BJ (cell line): ENCODE data around the gene PCDHB9. TPM values are rescaled to one million over a fixed set of nuclear protein-coding genes. Genes with fewer than 3 reads are reported as not detected.
A peak's percentile ranks its signal among the peaks of the same experiment; 100 is the strongest.
"Not testable (repeated sequence)": the region's sequence is repeated elsewhere in the genome, so short reads cannot be mapped to it uniquely, and the experiment has no call there.

Experiments
- CTCF ChIA-PET: fragments of 350-600 bp; formaldehyde crosslinking; extraction: SDS; loops from one replicate; lab custom pipeline; 2021; ENCODE audit warnings: antibody characterized with exemption, inconsistent platforms; lab: Yijun Ruan, JAX
- POLR2A ChIA-PET: fragments of 300-600 bp; sonication (Branson Sonifier 250); formaldehyde crosslinking; extraction: SDS; loops from one replicate; lab custom pipeline; 2021; ENCODE audit warnings: antibody characterized with exemption; lab: Charles Lee
- DNase-seq: peaks from one replicate; pipeline ENCODE4 v3.0.0-alpha.2; 2011; ENCODE audit warnings: low read depth
- H3K27me3 ChIP-seq: 2 replicates; pipeline ENCODE4 v1.6.0; 2011; ENCODE audit warnings: low read length; ENCODE audit not compliant: control insufficient read depth, insufficient read depth
- H3K36me3 ChIP-seq: 2 replicates; pipeline ENCODE4 v1.5.1; 2011; ENCODE audit warnings: low read length; ENCODE audit not compliant: control insufficient read depth, insufficient read depth
- H3K4me3 ChIP-seq: 2 replicates; pipeline ENCODE4 v1.5.1; 2011; ENCODE audit warnings: low read depth, mild to moderate bottlenecking, control low read depth, low read length
- polyA minus RNA-seq: library from RNA; depleted of rRNA, polyadenylated mRNA; stranded (reverse); fragments of >200 nt; gene quantifications from 2 replicates; pipeline ENCODE4 v1.2.3, GENCODE V29; 2011; rRNA and poly(A)+ RNA removed
- polyA plus RNA-seq: library from polyadenylated mRNA; depleted of rRNA; stranded (reverse); fragments of >200 nt; gene quantifications from 2 replicates; pipeline ENCODE4 v1.2.3, GENCODE V29; 2011; rRNA removed
- TF ChIP-seq, protein P1 (sequence below): IDR thresholded peaks from 2 replicates; pipeline ENCODE4 v1.5.1; 2011; ENCODE audit warnings: low read depth, mild to moderate bottlenecking, control low read depth, inconsistent platforms, low read length, moderate library complexity; ENCODE audit not compliant: insufficient read depth

Gene PCDHB9
- polyA plus RNA-seq = 0.22 and 0.49 TPM in 2 replicates
- 0.28 and 0.51 TPM in 2 replicates for polyA minus RNA-seq

DNA sequence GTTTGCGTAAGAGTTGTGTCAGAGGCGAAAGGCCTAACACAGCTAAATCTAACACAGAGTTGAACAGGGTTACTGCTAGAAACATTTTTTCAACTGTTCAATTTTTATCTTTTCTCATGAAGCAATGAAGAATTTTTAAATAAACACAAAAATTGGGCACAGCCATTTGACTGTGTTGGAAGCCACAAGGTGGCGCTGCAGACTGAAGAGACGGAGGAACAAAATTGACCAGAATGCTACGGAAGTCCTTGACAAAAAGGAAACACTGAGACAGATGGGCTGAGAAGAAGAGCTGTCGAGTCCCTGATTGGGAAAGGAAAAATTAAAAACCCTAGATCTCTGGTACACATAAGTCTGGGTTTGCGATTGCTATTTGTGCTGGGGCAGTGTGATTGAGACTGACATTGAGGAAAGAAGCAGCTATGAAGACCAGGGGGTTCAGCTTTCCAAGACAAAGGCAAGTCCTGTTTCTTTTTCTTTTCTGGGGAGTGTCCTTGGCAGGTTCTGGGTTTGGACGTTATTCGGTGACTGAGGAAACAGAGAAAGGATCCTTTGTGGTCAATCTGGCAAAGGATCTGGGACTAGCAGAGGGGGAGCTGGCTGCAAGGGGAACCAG is at the start of gene PCDHB9:
TSS of gene PCDHB9 (plus strand) at position 265 of the 616 bp plus-strand sequence. CDS start at position 423, 158 bp downstream.
- Histone ChIP-seq H3K27me3 (no peaks in the 10 kb centered on the region), H3K4me3 (peak within 1 kb of the TSS; percentile 31), H3K36me3 (no peaks in the 10 kb centered on the region)
- ChIA-PET POLR2A (interaction anchor here (0.6 kb wide), 1 partner anchor 405 kb away, joined by 4 read pairs; no protein-coding TSS in a partner anchor), CTCF (interaction anchor here (0.7 to 2.2 kb wide), 8 partner anchors 12 to 379 kb away, joined by 3 to 8 read pairs (median 3); partner anchors contain the start of genes PCDHB11, PCDHB6, PCDHGB3 and TAF7)
- TF ChIP-seq, protein P1, sequence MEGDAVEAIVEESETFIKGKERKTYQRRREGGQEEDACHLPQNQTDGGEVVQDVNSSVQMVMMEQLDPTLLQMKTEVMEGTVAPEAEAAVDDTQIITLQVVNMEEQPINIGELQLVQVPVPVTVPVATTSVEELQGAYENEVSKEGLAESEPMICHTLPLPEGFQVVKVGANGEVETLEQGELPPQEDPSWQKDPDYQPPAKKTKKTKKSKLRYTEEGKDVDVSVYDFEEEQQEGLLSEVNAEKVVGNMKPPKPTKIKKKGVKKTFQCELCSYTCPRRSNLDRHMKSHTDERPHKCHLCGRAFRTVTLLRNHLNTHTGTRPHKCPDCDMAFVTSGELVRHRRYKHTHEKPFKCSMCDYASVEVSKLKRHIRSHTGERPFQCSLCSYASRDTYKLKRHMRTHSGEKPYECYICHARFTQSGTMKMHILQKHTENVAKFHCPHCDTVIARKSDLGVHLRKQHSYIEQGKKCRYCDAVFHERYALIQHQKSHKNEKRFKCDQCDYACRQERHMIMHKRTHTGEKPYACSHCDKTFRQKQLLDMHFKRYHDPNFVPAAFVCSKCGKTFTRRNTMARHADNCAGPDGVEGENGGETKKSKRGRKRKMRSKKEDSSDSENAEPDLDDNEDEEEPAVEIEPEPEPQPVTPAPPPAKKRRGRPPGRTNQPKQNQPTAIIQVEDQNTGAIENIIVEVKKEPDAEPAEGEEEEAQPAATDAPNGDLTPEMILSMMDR = peak; percentile 50
- no peak for DNase-seq

DNA sequence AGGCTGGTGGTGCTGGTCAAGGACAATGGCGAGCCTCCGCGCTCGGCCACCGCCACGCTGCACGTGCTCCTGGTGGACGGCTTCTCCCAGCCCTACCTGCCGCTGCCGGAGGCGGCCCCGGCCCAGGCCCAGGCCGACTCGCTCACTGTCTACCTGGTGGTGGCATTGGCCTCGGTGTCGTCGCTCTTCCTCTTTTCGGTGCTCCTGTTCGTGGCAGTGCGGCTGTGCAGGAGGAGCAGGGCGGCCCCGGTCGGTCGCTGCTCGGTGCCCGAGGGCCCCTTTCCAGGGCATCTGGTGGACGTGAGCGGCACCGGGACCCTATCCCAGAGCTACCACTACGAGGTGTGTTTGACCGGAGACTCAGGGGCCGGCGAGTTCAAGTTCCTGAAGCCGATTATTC is 49.6 kb upstream of the PCDHB9 start:
- H3K27me3 ChIP-seq, H3K4me3 ChIP-seq, DNase-seq, H3K36me3 ChIP-seq, CTCF ChIA-PET, POLR2A ChIA-PET: not testable (repeated sequence)

DNA sequence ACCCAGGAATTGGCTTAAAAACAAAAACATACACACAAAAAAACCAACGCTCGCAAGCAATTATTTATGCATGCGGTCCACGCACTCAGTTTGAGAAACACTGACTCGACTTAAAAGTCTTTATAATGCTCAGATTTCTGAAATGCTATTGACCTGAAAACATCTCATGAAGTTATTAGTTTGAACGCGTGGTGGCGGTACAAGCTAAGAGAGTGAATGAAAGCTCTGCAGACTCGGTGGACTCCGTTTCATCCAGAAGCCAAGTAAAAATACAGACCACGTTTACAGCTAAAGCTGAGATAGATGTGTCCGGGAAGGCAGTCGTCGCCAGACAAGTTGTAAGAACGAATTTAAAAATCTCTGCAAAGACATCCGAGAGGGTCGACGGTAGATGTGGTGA is 37.1 kb upstream of the PCDHB9 start, which contains the start of gene PCDHB6:
TSS of gene PCDHB6 (plus strand) at position 246 of the 400 bp plus-strand sequence. CDS start 201 bp downstream, outside the sequence.
- Histone ChIP-seq H3K36me3 (no peaks in the 10 kb centered on the region), H3K27me3 (no peaks in the 10 kb centered on the region), H3K4me3 (no peak within 1 kb of the TSS)
- ChIA-PET CTCF (interaction anchor here (0.6 to 1.5 kb wide), 5 partner anchors 10 to 181 kb away, joined by 3 to 4 read pairs (median 3); partner anchors contain the start of gene PCDHB9), POLR2A (no interaction called here)
- DNase-seq = no peak
- TF ChIP-seq, protein P1 = 0 out of 2 replicates have a peak, but pooled peaks have one; percentile 14

- ChIA-PET POLR2A (no interaction called here), CTCF (interaction anchor here (0.6 to 1.5 kb wide), 5 partner anchors 9 to 180 kb away, joined by 3 to 4 read pairs (median 3); partner anchors contain the start of gene PCDHB9)
- Histone ChIP-seq H3K36me3 (no peaks in the 10 kb centered on the region), H3K4me3 (no peak overlapping the region), H3K27me3 (no peaks in the 10 kb centered on the region)
- TF ChIP-seq, protein P1 = no peak
- DNase-seq = no peak
These were observed 36.6 kb upstream of the PCDHB9 start for GRCh38 chr5:141150224-141150992.

DNA sequence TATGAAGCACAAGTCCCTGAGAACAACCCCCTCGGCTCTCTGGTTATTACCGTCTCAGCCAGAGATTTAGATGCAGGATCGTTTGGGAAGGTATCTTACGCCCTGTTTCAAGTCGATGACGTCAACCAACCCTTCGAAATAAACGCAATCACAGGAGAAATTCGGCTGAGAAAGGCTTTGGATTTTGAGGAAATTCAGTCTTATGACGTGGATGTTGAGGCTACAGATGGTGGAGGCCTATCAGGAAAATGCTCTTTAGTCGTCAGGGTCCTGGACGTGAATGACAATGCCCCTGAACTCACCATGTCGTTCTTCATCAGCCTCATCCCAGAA is 36.0 kb upstream of the PCDHB9 start:
- TF ChIP-seq, protein P1 = no peak
- Histone ChIP-seq H3K4me3 (no peak overlapping the region), H3K36me3 (no peaks in the 10 kb centered on the region), H3K27me3 (no peaks in the 10 kb centered on the region)
- POLR2A ChIA-PET = no interaction called here
- DNase-seq = no peak
- CTCF ChIA-PET = interaction anchor here (1.5 kb wide), 1 partner anchor 29 kb away, joined by 4 read pairs; no protein-coding TSS in a partner anchor

- POLR2A ChIA-PET, H3K4me3 ChIP-seq, DNase-seq, CTCF ChIA-PET, H3K36me3 ChIP-seq, H3K27me3 ChIP-seq: not testable (repeated sequence)
These were observed 35.3 kb upstream of the PCDHB9 start for GRCh38 chr5:141151632-141152031.

GRCh38 chr5:141152096-141152495 is 34.9 kb upstream of the PCDHB9 start:
- DNase-seq, H3K36me3 ChIP-seq, H3K27me3 ChIP-seq, POLR2A ChIA-PET, CTCF ChIA-PET, H3K4me3 ChIP-seq: not testable (repeated sequence)
